GM23248 (cell line): ENCODE results near the gene CARMIL1. TPM values are rescaled to one million over a fixed set of nuclear protein-coding genes. Genes with fewer than 3 reads are reported as not detected.

Source experiments
- DNase-seq: peaks from one replicate; pipeline ENCODE4 v3.0.0-alpha.2; 2015
- H2AFZ ChIP-seq: fragments of 200-600 bp; sonication (generic); 2 replicates; pipeline ENCODE4 v1.6.1; 2016; ENCODE audit warnings: antibody characterized with exemption
- H3F3A ChIP-seq: fragments of 200-600 bp; sonication (generic); 2 replicates; pipeline ENCODE4 v1.6.1; 2016; ENCODE audit warnings: mild to moderate bottlenecking, antibody characterized with exemption, mixed run types; ENCODE audit not compliant: insufficient read depth
- H3K27ac ChIP-seq: fragments of 200-600 bp; sonication (generic); 2 replicates; pipeline ENCODE4 v1.5.1; 2016; ENCODE audit warnings: mild to moderate bottlenecking
- H3K27me3 ChIP-seq: fragments of 200-600 bp; sonication (generic); replicated peaks from 2 replicates; pipeline ENCODE4 v1.6.1; 2016; ENCODE audit warnings: mild to moderate bottlenecking; ENCODE audit not compliant: insufficient read depth
- H3K36me3 ChIP-seq: fragments of 200-600 bp; sonication (generic); 2 replicates; pipeline ENCODE4 v1.6.1; 2016; ENCODE audit warnings: low read depth, mild to moderate bottlenecking
- H3K4me1 ChIP-seq: fragments of 200-600 bp; sonication (generic); 2 replicates; pipeline ENCODE4 v1.6.1; 2016; ENCODE audit warnings: mild to moderate bottlenecking; ENCODE audit not compliant: insufficient read depth
- H3K4me2 ChIP-seq: fragments of 200-600 bp; sonication (generic); one replicate; pipeline ENCODE4 v1.6.1; 2016; ENCODE audit warnings: mild to moderate bottlenecking; ENCODE audit not compliant: unreplicated experiment
- H3K4me3 ChIP-seq: fragments of 200-600 bp; sonication (generic); 2 replicates; pipeline ENCODE4 v1.5.1; 2016; ENCODE audit warnings: mild to moderate bottlenecking
- H3K79me2 ChIP-seq: fragments of 200-600 bp; sonication (generic); 2 replicates; pipeline ENCODE4 v1.6.1; 2016; ENCODE audit warnings: mild to moderate bottlenecking; ENCODE audit not compliant: insufficient read depth
- H3K9ac ChIP-seq: fragments of 200-600 bp; sonication (generic); 2 replicates; pipeline ENCODE4 v1.6.1; 2016; ENCODE audit warnings: mild to moderate bottlenecking
- H3K9me2 ChIP-seq: fragments of 200-600 bp; sonication (generic); 2 replicates; pipeline ENCODE4 v1.6.1; 2016; ENCODE audit warnings: mixed run types, mild to moderate bottlenecking, moderate library complexity; ENCODE audit not compliant: insufficient read depth
- H3K9me3 ChIP-seq: fragments of 200-600 bp; sonication (generic); one replicate; pipeline ENCODE4 v1.6.1; 2017; ENCODE audit warnings: low read depth
- H4K20me1 ChIP-seq: fragments of 200-600 bp; sonication (generic); 2 replicates; pipeline ENCODE4 v1.6.0; 2016; ENCODE audit not compliant: insufficient read depth
- EZH2 ChIP-seq: fragments of 200-600 bp; sonication (generic); IDR thresholded peaks from 2 replicates; pipeline ENCODE4 v1.6.1; 2018; ENCODE audit warnings: antibody characterized with exemption, mild to moderate bottlenecking; ENCODE audit not compliant: insufficient read depth, poor library complexity, severe bottlenecking
- EZH2phosphoT487 ChIP-seq: fragments of 200-600 bp; sonication (generic); IDR thresholded peaks from 2 replicates; pipeline ENCODE4 v1.6.1; 2018; ENCODE audit warnings: antibody characterized with exemption, moderate library complexity, mild to moderate bottlenecking, low read depth; ENCODE audit not compliant: insufficient read depth
- WGBS, 2 experiments: methylation state at CpG; one replicate each; pipeline ENCODE4 v1.1.6; 2015 to 2017; ENCODE audit warnings: low lambda C conversion rate in 2 of 2, low coverage in 1 of 2; ENCODE audit errors: missing lambda C conversion rate in 2 of 2; 5-methylcytosine and 5-hydroxymethylcytosine counted together
- in situ Hi-C: fragments of 300-500 bp; cut with MboI; formaldehyde crosslinking; loops from 2 replicates; pipeline ENCODE4 v1.15.0; 2020
- polyA plus RNA-seq: library from polyadenylated mRNA; unstranded; fragments of >200 nt; fragmentation: Nextera tagmentation; extraction: Ambion mirVana; gene quantifications from 2 replicates; pipeline ENCODE4 v1.2.1, GENCODE V29; 2016
- total RNA-seq: library from RNA; depleted of rRNA; stranded (reverse); fragments of >200 nt; shearing (Covaris generic); gene quantifications from 2 replicates; pipeline ENCODE4 v1.2.3, GENCODE V29; 2014

CARMIL1 gene
- total and polyA plus RNA-seq, 2 experiments from 2014 or later, result 10.9 to 11.0 TPM

DNA sequence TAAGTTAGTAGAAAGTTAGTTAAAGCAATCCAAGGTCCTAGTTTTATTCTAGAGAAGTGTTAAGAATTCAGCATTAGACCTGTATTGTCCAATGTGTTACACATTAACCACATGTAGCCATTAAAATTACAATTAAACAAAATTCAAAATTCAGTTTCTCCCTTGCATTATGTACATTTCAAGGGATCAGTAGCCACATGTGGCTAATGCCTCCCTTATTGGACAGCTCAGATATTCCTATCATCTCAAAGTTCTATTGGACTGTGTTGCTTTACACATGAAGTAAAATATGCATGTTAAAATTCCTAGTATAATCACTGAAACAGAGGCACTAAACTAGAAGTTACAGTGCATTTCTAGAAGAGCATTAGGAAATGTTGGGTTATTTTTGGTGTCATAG is 265.7 kb downstream of the CARMIL1 start:
- Histone ChIP-seq H3K4me3 (no peak overlapping the region), H3F3A (no peaks in the 10 kb centered on the region), H3K27ac (no peak overlapping the region), H4K20me1 (no peaks in the 10 kb centered on the region), H3K4me1 (no peaks in the 10 kb centered on the region), H3K27me3 (no peaks in the 10 kb centered on the region), H3K9me3 (no peaks in the 10 kb centered on the region), H2AFZ (no peak overlapping the region), H3K36me3 (no peaks in the 10 kb centered on the region), H3K9me2 (no peaks in the 10 kb centered on the region), H3K4me2 (no peak overlapping the region), H3K79me2 (no peaks in the 10 kb centered on the region), H3K9ac (no peak overlapping the region)
- in situ Hi-C loops, result no loop called here
- TF ChIP-seq EZH2phosphoT487, result no peak
- no peak for TF ChIP-seq EZH2
- no peak for DNase-seq

DNA sequence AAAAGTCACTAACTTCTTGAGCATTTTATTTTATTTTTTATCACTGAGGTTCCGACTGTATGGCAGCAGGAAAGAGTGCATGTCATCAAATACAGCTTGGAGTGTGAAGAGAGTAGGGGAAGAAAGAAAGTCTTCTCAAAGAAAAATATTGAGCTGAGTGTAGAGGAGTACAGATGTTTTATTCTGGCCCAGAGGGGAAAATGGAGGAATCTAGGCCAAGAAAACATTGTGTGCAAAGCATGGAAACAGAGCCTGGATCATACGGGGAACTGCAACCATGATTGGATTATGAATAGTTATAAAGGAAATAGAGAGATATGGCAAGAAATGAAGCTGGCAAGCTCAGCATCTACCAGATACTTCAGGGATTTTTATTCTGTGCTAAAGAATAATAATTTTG is 268.6 kb downstream of the CARMIL1 start:
- no peaks in the 10 kb centered on the region for H3K79me2 ChIP-seq
- WGBS, 2 experiments, result 78 to 83% methylated on average over 2 of the region's 2 CpGs
- no peaks in the 10 kb centered on the region for H3F3A ChIP-seq
- no peaks in the 10 kb centered on the region for H3K4me1 ChIP-seq
- in situ Hi-C loops, result no loop called here
- no peaks in the 10 kb centered on the region for H3K9me3 ChIP-seq
- no peaks in the 10 kb centered on the region for H3K9me2 ChIP-seq
- no peak overlapping the region for H3K27ac ChIP-seq
- H3K4me2 ChIP-seq, result no peak overlapping the region
- no peak overlapping the region for H2AFZ ChIP-seq
- no peak for DNase-seq
- no peak for TF ChIP-seq EZH2phosphoT487
- TF ChIP-seq EZH2, result no peak
- H3K36me3 ChIP-seq, result no peaks in the 10 kb centered on the region
- no peaks in the 10 kb centered on the region for H3K27me3 ChIP-seq
- H3K4me3 ChIP-seq, result no peak overlapping the region
- no peaks in the 10 kb centered on the region for H4K20me1 ChIP-seq
- H3K9ac ChIP-seq, result no peak overlapping the region

DNA sequence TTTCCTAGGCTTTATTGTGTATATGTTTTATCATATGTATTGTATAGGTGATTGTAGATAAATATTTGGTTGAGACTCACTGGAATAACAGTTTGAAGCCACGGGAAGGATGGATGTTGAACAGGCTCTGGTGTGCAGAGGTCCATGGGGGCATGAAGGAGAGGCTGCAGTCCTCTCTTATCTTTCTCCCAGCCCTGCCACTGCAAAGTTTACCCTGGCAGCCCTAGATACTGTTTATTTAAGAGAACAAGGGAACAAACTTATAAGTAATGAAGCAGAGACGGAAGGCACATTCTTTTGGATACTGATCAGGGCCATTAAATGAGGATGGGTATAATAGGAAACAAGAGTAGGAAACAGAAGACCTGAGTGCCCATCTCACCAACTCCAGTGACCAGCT is 269.3 kb downstream of the CARMIL1 start:
- Histone ChIP-seq H3K9ac (no peak overlapping the region), H3K4me2 (no peak overlapping the region), H3K36me3 (no peaks in the 10 kb centered on the region), H3K4me3 (no peak overlapping the region), H2AFZ (no peak overlapping the region), H3K4me1 (no peaks in the 10 kb centered on the region), H4K20me1 (no peaks in the 10 kb centered on the region), H3K27ac (no peak overlapping the region), H3K79me2 (no peaks in the 10 kb centered on the region), H3K9me2 (no peaks in the 10 kb centered on the region), H3K9me3 (no peaks in the 10 kb centered on the region), H3K27me3 (no peaks in the 10 kb centered on the region), H3F3A (no peaks in the 10 kb centered on the region)
- WGBS, 2 experiments, result 86 to 89% methylated on average over 2 of the region's 2 CpGs
- in situ Hi-C loops, result no loop called here
- TF ChIP-seq EZH2phosphoT487 (no peak), EZH2 (no peak)
- DNase-seq, result no peak

DNA sequence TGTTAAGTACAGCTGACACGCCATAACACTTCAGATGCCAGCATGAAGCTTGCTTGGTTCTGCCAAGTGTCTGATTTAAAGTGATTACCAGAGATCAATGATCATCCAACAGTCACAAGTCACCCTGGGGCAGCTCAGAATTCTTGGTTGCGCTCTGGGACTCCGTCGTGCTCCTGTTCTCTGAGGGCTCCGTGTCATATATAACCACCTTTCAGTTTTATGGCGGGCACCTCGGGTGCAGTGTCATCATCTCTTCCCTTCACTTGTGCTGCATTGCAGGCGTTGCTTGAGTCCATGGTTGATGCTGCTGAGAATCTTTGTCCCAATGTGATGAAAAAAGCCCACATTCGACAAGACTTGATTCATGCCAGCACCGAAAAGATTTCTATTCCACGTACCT is 271.5 kb downstream of the CARMIL1 start:
- 94 to 96% methylated on average over 11 of the region's 11 CpGs for WGBS, 2 experiments
- Histone ChIP-seq H3K4me3 (no peak overlapping the region), H3K36me3 (no peaks in the 10 kb centered on the region), H3K9me2 (no peaks in the 10 kb centered on the region), H3K4me2 (no peak overlapping the region), H3K9ac (no peak overlapping the region), H3K4me1 (no peaks in the 10 kb centered on the region), H2AFZ (no peak overlapping the region), H3K9me3 (no peaks in the 10 kb centered on the region), H3K27me3 (no peaks in the 10 kb centered on the region), H4K20me1 (no peaks in the 10 kb centered on the region), H3K27ac (no peak overlapping the region), H3F3A (no peaks in the 10 kb centered on the region), H3K79me2 (no peaks in the 10 kb centered on the region)
- TF ChIP-seq EZH2phosphoT487, result no peak
- TF ChIP-seq EZH2, result no peak
- DNase-seq, result no peak
- in situ Hi-C loops, result loop anchor here (25.0 kb wide), 1 partner anchor 288 kb away; no protein-coding TSS in a partner anchor

DNA sequence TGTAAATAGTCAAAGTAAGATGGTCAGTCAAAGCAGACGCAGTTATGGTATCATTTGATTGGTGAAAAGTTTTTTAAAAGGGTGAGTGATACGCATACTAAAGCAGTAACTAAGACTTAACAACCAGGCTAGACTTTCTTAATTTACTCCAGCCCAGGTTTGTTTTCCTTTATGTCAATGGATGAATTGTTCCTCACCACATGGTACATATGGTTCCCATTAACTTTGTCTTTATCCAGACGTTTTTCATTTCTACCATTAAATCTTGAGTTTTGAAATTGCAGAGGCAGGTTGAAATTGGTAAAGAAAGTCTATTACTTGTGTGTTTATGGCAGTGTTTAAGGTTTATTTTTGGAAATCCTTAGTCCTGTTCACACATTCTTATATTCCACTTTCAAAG is 274.3 kb downstream of the CARMIL1 start:
- no peak overlapping the region for H2AFZ ChIP-seq
- WGBS, 2 experiments, result 39 to 41% methylated on average over 3 of the region's 3 CpGs
- H3K79me2 ChIP-seq, result no peaks in the 10 kb centered on the region
- no peaks in the 10 kb centered on the region for H3K36me3 ChIP-seq
- no peak overlapping the region for H3K4me3 ChIP-seq
- no peaks in the 10 kb centered on the region for H4K20me1 ChIP-seq
- peak; percentile 15 for DNase-seq
- in situ Hi-C loops, result loop anchor here (25.0 kb wide), 1 partner anchor 291 kb away; no protein-coding TSS in a partner anchor
- H3K4me1 ChIP-seq, result no peaks in the 10 kb centered on the region
- H3K27me3 ChIP-seq, result no peaks in the 10 kb centered on the region
- no peaks in the 10 kb centered on the region for H3F3A ChIP-seq
- H3K9me3 ChIP-seq, result no peaks in the 10 kb centered on the region
- no peak overlapping the region for H3K4me2 ChIP-seq
- no peak overlapping the region for H3K27ac ChIP-seq
- H3K9ac ChIP-seq, result no peak overlapping the region
- TF ChIP-seq EZH2 (no peak), EZH2phosphoT487 (no peak)
- H3K9me2 ChIP-seq, result no peaks in the 10 kb centered on the region
